HEK293T (cell line): ENCODE data around the gene FBXO41.

Source experiments
- ARNT ChIP-seq: fragments of 450-650 bp; IDR thresholded peaks from 2 replicates; pipeline ENCODE4 v1.6.1; 2017; ENCODE audit warnings: mild to moderate bottlenecking
- BHLHE40 ChIP-seq: fragments of 450-650 bp; IDR thresholded peaks from 2 replicates; pipeline ENCODE4 v1.6.1; 2016; ENCODE audit warnings: mild to moderate bottlenecking, moderate library complexity, borderline replicate concordance
- CTBP1 ChIP-seq: fragments of 450-650 bp; IDR thresholded peaks from 2 replicates; pipeline ENCODE4 v1.6.1; 2016; ENCODE audit warnings: borderline replicate concordance
- ELF4 ChIP-seq: fragments of 450-650 bp; IDR thresholded peaks from 2 replicates; pipeline ENCODE4 v1.6.1; 2017; ENCODE audit warnings: antibody characterized with exemption
- FOXK2 ChIP-seq: fragments of 450-650 bp; IDR thresholded peaks from 2 replicates; pipeline ENCODE4 v1.6.1; 2016; ENCODE audit warnings: mild to moderate bottlenecking
- FOXM1 ChIP-seq: fragments of 450-650 bp; IDR thresholded peaks from 2 replicates; pipeline ENCODE4 v1.6.1; 2017; ENCODE audit warnings: mild to moderate bottlenecking, borderline replicate concordance
- HDGF ChIP-seq: fragments of 450-650 bp; IDR thresholded peaks from 2 replicates; pipeline ENCODE4 v1.6.1; 2017; ENCODE audit warnings: antibody characterized with exemption, borderline replicate concordance
- SUZ12 ChIP-seq: fragments of 450-650 bp; IDR thresholded peaks from 2 replicates; pipeline ENCODE4 v1.6.1; 2016; ENCODE audit warnings: mild to moderate bottlenecking
- TARDBP ChIP-seq: fragments of 450-650 bp; IDR thresholded peaks from 2 replicates; pipeline ENCODE4 v1.6.1; 2016

DNA sequence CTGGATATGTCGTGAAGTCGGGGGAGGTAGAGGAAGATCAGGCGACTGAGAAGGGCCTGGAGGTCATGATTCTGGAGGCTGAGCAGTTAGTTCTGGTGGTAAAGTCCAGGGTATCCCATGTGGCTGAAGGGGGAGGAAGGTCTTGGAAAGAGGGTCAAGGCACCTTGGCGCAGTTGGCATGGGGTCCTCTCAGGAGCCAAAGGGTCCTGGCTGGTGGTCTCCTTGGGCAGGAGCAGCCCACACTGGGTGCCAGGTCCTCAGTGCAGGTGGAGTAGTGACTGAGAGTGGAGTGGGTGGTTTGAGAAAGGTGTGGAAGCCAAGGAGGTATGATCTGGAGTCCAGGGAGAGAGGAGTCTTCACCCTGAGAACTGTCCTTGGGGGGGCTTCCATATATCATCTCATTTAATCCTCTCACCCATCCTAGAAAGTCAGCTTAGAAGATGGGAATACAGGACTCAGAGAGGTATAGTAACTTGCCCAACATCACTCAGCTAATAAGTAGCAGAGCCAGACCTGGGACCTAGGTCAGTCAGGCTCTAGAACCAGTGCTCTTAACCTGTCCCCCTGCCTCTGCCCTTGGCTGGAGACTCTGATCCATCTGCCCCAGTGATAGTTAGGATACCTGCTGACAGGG lies 24.5 kb downstream of the FBXO41 start:
- no peak for TF ChIP-seq ARNT
- TF ChIP-seq ELF4: no peak
- TF ChIP-seq FOXM1: no peak
- TF ChIP-seq CTBP1: no peak
- TF ChIP-seq SUZ12: no peak
- TF ChIP-seq HDGF: no peak
- no peak for TF ChIP-seq BHLHE40
- TF ChIP-seq FOXK2: no peak
- no peak for TF ChIP-seq TARDBP
